HG02870 (cell line): ENCODE data around the gene JPH2.

Source experiments
- ATAC-seq: cut with Tn5 transposase; IDR thresholded peaks from one replicate; pipeline ENCODE4 v1.9.1; 2021; ENCODE audit warnings: mild to moderate bottlenecking, moderate library complexity; ENCODE audit not compliant: unreplicated experiment

JPH2 gene

DNA sequence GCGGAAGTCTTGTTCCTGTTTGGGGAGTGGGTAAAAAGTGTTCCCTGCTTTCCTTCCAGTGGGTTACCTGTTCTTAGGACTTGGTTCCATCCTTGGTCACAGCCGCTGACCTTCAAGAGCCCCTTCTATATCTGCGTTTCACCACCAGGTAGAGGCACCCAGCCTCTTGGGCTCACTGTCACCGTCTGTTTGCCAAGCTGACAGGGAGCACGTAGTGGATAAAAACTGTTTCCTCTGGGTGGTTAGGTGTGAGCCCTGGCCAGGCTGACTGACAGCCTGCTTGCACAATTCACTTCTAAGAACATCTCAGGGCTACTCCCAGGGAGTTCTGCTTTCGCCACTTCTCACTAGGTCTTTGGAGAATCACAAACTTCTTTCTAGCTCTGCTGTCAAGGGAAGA, 1.8 kb upstream of the JPH2 start:
- no peak for ATAC-seq

DNA sequence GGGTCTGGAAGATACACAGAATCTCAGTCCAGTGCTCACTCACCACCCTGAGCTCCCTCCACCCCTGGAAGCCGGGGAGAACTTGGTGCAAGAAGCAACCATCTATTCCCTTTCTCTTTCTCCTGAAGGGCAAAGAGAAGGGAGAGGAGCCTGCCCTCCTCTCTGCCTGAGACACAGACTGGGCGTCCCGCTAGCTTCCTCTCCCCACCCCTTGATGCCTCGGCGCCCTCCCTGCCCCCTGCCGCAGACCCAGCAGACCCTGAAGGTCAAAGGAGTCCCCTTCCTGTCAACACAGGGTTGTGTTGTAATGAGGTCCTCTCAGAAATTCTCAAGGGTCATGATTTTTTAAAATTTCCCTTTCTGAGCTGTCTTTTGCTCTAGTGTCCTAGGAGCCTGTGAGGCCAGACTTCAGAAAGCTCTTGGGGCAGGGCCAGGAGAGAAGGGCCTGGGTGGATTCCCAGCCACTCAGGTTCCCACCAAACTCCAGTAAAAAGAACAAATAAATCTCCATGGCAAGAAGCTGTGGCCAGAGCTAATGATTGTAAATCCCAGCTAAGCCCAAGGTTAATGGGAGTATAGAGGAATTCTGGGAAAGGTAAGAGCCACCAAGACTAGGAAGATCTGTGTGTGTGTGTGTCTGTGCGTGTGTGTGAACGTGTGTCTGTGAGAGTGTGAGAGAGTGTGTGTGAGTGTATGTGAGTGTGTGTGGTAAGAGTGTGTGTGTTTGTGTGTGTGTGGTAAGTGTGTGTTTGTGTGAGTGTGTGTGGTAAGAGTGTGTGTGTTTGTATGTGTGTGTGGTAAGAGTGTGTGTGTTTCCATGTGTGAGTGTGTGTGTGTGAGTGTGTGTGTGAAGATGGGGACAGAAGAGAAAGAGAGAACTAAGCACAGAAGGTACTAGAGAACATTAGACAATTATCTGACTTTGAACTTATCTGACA, 1.1 kb upstream of the JPH2 start:
- no peak for ATAC-seq

DNA sequence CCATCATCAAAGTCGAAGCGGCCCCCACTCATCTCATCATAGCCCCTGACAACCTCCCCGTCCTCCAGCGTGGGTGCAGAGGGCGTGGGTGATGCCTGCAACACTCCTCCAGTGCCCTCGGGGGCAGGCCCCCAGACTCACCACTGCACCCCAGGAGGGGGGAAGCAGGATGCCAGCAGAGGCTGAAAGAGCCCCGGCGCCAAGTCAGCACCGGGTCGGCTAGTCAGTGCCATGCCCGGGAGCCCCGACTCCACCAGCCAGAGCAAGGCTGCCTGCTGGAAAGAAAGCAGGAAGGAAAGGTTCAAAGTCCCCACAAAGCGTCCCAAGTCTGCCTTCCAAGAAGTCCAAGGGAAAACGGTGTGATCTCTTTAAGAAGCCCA, 324 bp downstream of the JPH2 start:
- ATAC-seq: no peak

DNA sequence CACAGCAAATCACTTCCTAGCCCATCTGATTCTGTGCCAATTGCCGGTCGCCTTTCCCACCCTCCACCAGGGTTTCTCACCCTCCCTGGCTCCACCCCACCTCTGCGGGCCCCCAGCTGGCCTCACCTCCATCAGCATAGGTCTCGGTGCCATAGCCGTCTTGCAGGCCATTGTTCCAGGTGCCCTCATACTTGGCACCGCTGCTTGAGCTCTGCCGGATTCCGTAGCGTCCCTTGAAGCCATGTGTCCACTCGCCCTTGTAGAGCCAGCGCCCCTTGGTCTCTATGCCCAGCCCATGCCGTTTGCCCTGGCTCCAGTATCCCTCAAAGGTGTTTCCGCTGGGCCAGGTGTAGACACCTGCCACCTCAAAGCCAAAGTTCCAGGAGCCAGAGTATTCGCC, 787 bp downstream of the JPH2 start:
- no peak for ATAC-seq

DNA sequence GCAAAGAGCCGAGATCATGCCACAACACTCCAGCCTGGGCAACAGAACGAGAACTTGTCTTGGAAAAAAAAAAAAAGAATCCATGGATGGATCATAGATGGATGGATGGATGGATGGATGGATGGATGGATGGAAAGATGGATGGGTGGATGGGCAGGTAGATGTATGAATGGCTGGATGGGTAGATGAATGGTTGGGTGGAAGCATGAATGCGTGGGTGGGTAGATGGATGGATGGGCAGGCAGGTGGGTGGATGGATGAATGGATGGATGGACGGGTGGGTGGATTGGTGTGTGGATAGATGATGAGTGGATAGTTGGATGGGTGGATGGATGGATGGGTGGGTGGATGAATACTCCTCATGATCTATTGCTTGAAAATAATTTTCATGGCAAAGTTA, 1.4 kb downstream of the JPH2 start:
- ATAC-seq: no peak

DNA sequence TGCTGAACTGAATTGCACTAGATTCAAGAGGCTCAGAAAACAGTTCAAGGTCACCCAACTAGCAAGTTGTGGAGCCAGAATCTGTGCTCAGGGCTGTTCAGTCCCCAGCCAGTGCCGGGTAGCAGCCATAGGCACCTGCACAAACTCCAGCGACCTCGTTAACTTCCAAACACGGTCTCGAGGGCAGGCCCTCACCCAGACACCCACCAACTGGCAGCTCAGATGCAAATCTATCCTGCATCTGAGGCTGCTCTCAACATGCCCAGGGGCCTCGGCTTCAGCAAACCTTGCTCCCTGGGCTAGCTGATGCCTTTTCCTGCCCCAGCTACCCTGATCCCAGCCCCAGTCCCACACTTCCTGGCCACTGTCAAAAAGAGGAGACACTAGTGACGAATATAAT, 3.7 kb downstream of the JPH2 start:
- no peak for ATAC-seq

DNA sequence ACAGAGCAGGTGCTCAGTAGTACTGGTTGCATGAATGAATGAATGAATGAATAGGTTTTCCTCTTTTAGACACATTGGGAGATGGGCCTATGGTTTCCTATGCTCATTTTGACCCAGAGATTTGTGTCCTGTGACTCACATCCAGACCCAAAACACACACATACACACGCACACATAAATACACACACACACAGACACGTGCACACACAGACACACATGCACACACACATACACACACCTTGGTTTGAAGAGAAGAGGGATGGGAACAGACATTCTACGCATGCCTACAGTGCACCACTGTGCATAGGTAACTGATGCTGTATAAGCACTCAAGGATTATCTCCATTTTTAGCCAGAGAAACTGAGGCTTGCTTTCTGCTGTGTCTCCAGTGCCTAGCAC, 4.1 kb downstream of the JPH2 start:
- ATAC-seq: no peak

DNA sequence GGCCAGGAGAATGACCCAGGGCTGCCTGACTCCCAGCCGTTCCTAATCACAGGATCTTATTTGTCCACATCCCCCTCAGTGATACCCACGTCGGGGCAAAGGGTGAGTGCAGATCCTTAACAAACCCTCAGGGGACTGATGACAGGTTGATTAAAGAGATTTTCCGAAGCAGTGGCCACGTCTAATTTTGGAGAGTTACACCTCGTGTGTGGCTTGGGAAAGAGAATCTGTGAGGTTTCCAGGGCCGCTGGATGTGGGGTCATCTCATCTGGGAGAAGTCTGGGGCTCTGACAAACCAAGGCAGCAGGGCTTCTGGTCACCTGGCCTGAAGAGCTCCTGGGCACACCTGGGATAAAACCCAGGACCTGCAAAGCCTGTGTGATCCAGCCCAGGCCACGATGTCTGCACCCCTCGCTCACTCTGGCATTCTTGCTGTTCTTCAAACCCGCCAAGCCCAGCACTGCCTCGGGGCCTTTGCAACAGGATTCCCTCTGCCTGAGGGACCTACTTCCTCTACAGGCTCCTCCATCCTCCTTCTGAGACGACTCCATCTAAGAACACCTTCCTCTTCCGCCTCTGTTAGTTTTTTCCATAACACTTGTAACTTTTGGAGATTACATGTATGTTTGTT, 4.7 kb downstream of the JPH2 start:
- ATAC-seq: no peak

DNA sequence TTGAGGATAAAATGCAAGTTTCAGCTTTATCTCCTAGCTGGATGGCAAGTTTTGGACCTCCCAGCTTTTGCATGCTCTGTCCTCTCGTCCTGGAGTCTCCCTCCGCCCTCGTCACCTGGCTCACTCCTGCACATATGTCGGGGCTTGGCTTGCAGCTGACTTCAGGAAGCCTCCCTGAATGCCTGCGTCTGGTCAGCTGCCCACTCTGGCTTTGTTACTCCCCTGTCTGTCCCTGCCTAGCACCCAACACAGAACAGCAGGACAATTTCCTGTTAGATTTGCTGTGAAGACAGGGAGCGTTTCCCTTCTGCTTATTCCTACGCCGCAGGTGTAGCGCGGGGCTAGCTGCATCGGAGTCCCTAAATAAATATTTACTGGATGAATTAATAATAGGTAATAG, 5.4 kb downstream of the JPH2 start:
- no peak for ATAC-seq

DNA sequence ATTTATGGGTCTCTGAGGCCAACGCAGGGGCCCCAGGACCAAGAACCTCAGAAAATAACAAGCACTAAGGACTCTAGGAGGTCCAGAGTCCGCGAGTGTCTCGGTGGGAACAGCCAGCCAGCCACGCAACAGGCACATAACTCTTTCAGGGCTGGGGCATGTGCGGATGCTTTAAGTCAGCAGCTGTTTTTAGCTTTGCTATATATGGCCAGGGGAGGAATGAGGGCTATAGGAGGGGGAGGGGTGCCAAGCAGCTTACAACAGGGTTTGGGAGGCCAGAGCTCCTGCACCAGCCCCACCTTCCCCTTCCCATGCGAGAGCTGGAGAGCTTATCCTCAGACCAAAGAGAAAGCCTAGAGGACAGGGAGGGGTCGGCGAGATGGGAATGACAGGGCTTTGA, 6.2 kb downstream of the JPH2 start:
- no peak for ATAC-seq

DNA sequence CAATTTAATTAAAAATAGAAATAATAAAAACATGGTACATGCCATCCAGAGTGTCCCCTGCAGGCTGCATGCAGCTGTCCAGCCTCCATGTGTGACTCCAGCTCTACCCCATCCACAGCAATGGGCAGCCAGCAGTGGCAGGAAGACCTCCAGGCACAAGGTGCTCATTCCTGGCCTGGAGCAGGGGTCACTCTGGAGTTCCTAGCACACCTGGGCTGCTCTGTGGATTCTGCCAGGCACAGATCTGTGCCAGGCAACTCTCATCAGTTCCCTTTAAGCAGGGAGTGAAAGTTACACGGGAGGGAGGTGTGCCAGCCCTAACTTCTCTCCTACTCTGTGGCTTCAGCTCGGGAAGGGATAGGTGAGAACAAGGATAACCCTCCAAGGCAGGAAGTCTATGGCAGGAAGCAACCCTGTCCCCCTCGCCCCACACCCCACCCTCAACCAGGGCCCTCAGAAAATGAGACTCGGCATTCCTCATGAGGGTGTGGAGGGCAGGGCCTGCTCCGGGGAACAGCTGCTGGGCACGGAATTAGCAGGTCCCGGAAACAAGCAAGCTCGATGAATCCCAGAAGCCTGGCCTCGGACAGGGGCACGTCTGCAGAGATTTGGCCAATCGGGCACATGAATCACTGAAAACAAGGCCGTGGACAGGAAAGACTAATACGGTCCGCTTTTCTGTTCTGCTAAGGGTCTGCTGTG, 10.0 kb downstream of the JPH2 start:
- ATAC-seq: no peak

DNA sequence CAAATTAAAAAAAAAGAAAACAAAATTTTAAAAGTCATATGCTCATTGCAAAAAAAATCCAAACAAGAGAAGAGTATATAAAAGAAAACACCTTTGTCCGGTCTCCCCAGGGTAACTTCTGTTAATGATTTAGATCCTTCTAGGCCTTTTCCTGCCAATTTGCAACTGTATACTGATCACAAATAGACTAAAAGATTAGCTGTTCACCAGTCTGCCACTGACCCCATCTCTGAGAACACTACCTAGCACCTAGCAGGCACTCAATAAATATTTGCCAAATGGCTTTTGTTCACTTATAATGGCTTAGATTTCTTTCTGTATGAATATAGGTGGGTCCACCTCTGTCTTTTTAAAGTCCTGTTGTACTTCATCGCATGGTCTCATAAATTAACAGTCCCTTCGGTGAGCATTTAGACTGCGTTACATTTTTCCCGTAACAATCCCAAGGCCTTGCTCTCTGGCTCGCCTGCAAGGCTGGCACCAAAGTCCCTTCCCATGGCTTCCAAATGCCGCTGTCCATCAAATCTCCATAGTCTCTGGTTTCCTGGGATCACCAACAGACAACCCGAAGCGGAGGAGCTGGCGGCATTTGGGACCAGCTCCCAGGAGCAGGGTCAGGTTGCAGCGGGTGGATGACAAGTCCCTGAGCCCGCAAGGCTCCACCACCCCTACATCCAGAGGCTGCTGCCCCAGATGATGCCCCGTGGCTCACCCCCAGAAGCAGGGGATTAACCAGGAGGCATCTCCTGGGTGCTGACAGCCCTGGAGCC, 11.8 kb downstream of the JPH2 start:
- ATAC-seq: no peak

DNA sequence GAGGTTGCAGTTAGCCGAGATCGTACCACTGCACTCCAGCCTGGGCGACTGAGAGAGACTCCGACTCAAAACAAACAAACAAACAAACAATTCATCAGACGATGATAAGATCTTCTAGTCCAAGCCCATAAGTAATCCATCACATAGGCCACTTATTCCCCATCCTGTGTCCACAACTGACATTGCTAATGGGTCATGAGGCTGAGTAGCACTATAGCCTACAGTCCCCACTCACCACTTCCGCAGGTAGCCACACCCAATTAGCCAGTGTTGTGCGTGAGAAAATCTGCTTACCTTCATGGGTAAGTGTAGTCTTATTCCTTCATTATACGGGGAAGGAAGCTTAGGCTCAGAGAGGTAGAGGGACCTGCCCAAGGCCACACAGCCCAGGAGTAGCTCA, 13.1 kb downstream of the JPH2 start:
- ATAC-seq: no peak

DNA sequence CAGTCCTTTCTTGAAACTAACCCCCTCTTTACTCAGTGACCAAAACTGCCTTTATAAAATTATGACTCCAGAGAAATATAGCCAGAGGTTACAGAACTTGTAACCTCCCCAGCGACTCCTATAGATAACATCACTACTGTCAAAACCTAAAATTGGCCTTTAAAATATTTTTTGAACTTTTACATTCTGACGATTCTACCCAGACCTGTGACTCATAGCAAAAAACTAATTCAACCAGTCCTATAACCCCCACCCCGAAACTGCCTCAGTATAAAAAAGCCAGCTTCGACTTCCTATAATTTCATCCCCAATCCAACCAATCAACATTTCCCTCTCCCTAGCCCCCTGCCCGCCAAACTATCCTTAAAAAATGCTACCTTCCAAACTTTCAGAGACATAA, 13.9 kb downstream of the JPH2 start:
- no peak for ATAC-seq

DNA sequence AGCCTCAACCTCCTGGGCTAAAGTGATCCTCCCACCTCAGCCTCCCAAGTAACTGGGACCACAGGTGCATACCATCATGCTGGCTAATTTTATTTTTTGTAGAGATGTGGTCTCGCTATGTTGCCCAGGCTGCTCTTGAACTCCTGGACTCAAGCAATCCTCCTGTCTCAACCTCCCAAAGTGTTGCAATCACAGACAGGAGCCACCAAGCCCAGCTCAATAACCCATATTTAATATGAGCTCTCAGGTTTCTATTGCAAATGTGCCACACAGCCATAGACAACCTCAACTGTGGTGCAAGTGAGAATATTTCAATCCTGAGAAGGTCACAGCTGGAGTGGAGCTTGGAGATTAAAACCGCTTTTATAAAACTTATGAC, 14.4 kb downstream of the JPH2 start:
- no peak for ATAC-seq

DNA sequence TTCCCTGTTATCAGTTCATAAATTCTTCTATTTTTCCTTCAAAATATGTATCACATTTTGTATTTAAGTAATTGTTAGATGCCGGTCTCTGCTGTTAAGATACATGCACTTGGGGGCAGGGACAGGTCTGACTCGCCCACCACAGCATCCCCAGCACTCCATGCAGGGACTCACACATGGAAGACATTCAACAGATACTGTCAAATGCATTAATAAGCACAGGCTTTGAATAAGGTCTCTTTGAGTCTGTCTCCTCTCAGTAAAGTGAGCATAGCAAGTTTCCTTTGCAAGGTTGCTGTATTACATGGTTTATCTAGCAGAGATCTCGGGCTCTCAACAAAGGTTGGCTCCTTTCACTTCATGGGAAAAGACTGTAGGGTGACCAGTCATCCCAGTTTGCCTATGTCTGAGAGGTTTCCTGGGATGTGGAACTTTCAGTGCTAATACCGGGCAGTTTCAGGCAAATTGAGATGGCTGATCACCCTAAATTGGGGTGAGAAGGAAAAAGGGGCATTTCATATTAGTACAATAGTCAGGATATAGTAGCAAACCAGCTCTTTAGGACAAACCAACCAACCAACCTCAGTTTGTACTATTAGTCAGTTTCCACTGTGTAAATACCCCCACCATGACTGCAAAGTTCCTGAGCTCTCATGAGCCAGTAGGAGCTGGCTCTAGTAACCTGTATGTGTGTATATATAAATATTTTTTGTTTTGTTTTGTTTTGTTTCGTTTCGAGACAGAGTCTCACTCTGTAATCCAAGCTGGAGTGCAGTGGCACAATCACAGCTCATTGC, 15.0 kb downstream of the JPH2 start:
- ATAC-seq: no peak

DNA sequence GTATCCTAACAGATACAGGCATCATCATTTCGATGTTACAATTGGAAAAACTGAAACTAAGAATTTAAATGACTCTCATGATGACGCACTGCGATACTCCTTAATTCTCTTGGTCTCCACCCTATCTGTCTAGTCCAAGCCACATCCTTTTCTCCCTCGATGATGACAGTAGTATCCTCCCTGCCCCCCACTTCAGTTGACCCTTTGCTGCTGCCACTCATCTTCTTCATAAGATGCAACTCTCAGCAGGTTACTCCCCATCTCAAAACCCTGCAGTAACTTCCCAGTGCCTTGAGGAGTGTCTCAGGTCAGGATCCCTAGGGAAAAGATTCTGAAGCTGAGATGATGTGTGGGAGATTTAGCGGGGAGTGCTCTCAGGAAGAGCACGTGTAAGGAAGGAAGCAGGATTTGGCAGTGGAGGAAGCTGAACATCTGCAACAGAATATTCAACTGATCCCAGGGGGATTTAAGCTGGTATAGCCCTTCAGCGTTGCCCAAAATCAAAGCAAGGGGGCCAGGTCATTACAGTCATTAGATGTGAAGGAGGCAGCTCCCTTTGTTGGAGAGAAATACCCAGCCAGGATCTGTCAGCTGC, 16.1 kb downstream of the JPH2 start:
- ATAC-seq: no peak

DNA sequence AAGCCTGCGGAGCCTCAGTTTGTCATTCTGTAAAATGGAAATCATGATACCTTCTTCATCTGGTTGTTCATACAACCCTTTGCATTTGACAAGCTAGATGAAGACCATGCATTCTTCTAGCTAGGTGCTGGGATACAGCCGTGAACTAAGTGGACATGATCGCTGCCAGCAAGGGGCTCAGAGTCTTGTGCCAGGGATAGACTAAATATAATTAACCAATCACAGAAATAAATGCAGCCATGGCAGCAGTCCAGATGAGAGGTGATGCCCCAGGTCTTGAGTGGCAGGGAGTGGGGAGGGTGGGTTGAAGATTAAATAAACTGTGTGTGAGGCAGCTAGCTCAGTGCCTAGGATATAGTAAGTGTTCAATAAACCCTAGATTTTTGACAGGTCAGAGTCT, 19.3 kb downstream of the JPH2 start:
- no peak for ATAC-seq

DNA sequence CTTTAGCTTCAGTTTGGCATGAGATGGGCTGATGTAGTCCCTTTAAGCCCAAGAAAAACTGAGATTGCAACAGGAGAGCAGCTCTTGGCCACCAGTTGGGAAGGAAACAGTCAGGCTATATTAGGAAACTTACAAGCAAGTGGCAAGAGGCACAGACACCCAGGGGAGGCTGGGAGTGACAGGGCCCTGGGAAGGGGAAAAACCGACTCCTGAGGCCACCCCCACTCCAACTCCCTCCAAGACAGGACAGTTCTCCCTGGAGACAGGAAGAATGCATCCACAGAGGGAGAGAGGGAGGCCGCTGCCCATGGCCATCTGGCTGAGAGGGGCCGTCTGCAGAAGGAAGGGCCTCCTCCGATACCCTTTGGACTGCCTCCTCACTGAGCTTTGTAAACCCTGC, 20.5 kb downstream of the JPH2 start:
- no peak for ATAC-seq

DNA sequence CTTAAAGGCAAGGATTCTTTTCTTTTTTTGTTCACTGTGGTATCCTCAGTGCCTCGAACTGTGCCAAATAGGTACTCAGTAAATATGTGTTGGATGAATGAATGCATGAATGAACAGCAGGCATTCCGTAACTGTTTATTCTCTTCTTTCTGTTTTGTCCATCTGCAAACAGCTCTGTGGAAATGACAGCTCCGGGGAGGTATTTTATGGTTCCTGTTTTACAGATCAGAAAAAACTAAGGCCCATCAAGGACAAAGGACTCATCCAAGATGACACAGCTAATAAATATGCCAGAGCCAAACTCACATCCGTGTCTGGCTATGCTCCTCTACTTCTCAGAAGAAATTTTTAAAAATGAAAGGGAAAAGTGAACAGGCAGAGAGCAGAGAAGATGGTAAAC, 21.0 kb downstream of the JPH2 start:
- ATAC-seq: no peak
